T-helper 9 cell (primary cell): ENCODE results near the gene ENOX2.
"Not testable (repeated sequence)": the region's sequence is repeated elsewhere in the genome, so short reads cannot be mapped to it uniquely, and the experiment has no call there.

Experiments used
- DNase-seq: peaks from one replicate; pipeline ENCODE4 v3.0.0-alpha.2; 2020

ENOX2 gene

DNA sequence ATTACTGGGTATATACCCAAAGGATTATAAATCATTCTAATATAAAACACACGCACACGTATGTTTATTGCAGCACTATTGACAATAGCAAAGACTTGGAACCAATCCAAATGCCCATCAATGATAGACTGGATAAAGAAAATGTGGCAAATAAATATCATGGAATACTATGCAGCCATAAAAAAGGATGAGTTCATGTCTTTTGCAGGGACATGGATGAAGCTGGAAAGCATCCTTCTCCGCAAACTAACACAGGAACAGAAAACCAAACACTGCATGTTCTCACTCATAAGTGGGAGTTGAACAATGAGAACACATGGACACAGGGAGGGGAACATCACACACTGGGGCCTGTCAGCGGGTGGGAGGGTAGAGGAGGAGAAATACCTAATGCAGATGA, 83.6 kb downstream of the ENOX2 start:
- DNase-seq, result not testable (repeated sequence)

DNA sequence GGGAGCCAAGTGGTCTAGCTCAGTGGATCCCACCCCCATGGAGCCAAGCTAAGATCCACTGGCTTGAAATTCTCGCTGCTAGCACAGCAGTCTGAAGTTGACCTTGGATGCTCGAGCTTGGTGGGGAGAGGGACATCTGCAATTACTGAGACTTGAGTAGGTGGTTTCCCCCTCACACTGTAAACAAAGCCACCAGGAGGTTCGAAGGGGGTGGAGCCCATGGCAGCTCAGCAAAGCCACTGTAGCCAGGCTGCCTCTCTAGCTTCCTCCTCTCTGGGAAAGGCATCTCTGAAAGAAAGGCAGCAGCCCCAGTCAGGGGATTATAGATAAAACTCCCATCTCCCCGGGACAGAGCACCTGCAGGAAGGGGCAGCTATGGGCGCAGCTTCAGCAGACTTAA, 89.1 kb downstream of the ENOX2 start:
- not testable (repeated sequence) for DNase-seq

GRCh38 chrX:130810561-130810960, 92.4 kb downstream of the ENOX2 start:
- no peak for DNase-seq

GRCh38 chrX:130805903-130806302, 97.1 kb downstream of the ENOX2 start:
- no peak for DNase-seq

DNA sequence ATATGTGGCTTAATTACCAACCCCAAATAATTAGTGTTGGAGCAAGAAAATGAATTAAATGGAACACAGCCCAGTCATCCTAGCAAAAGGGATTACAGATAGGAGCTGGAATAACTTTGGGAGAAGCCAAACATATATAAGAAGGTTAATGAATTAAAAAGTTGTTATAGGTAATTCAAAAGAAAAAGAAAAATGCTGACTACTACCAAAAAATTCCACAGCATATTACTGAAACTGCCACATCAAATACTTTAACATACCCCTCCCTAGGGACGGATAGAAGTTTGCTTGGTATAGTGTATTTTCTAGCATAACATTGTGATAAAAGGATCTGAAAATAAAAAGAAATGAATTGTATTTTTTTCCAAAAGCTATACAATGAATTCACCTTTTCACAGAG, 99.5 kb downstream of the ENOX2 start:
- no peak for DNase-seq

GRCh38 chrX:130801901-130802300, 101.1 kb downstream of the ENOX2 start:
- DNase-seq, result no peak

DNA sequence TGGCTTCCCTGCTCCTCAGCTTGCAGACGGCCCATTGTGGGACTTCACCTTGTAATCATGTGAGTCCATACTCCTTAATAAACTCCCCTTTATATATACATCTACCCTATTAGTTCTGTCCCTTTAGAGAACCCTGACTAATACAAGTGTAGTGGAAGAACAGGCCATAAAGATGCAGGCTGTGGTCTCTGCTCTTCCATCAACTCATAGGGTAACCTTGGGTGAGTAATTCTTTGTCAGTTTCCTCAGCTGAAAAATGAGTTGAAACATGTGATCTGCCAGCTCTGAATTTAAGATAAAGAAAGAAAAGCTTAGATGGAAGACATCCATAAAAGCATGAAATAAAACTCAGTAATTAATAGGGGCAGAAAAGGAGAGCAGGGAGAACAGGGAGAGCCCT, 103.6 kb downstream of the ENOX2 start:
- no peak for DNase-seq

- DNase-seq, result no peak
Observed at GRCh38 chrX:130793975-130794374, 109.0 kb downstream of the ENOX2 start.

DNA sequence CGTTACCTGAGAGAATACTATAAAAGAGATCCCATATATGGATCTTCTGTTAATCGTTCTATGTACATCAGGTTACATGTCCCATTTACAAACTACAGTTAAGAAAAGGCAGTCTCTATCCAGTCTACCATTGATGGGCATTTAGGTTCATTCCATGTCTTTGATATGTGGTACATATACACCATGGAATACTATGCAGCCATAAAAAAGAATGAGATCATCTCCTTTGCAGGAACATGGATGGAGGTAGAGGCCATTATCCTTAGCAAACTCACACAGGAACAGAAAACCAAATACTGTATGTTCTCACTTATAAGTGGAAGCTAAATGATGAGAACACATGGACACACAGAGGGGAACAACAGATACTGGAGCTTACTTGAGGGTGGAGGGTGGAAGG, 111.1 kb downstream of the ENOX2 start:
- not testable (repeated sequence) for DNase-seq

DNA sequence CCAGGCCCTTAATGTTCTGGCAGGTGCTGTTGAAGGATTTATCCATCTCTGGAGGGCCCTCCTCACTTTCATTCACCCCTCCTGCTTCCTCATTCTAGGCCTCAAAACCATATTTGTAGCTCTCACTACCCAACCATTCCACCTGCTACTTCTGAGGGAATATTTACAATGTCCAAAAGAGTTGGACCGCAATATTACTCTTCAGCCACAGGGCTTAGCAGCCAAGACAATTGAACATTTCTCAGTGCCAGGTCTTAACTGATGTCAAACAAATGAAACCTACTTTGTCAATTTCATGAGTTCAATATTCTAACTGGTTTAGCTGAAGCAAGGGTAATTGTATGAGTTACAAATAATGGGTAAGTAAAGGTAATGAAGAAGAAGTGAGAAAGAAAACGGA, 113.2 kb downstream of the ENOX2 start:
- no peak for DNase-seq

DNA sequence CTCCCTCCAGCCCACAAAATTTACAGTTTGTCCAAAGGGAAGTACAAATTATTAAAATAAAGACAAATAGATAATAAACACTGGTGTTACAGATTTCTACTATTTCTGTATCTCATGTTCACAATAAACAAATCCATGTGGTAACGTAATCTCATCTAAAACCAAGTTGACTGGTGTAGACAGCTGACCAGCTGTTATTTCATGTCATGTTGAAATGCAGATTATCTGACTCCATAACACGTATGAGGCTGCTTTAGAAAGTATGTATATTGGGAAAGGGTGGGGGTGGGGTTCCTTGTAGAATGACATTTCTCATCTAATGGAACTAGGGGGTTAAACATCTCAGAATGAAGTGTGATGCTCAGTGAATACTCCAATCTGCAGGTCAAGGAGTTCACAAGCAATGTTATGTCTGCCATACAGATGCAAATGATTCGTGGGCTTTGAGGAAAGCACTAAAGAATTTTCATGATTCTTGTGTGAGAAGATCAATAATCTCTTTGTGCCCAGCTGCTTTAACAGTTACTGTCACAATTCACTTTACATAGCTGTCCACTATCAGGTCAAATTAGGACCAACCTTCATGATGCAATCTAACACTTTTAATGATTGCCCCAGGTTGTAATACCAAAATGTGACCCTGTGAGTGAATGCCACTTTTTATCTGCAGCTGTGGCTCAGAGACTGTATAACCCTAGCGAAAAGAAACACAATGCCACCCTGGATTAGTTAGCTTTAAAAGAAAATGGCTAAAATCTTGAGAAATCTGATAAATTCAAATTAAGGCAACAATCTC, 114.0 kb downstream of the ENOX2 start:
- no peak for DNase-seq

- no peak for DNase-seq
Observed at GRCh38 chrX:130786030-130786429, 117.0 kb downstream of the ENOX2 start.

GRCh38 chrX:130778773-130779172, 124.2 kb downstream of the ENOX2 start:
- DNase-seq, result no peak

GRCh38 chrX:130775849-130776248, 127.2 kb downstream of the ENOX2 start:
- DNase-seq, result no peak

DNA sequence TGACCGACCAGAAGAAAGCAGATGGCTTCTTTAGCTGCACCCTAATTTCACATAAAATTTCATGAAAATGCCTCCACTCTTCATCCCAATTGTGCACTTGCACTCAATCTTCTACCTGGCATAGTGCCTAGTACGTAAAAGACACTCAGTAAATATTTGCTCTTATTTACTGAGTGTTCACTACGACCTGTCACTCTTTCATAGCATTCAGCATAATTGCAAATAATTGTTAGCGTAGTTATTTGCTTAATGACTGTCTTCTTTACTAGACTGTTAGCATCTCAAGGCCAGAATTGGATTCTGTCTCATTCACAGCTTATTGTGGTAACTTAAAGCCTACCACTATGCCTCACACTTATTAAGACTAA, 130.2 kb downstream of the ENOX2 start:
- no peak for DNase-seq

GRCh38 chrX:130772105-130772775, 130.8 kb downstream of the ENOX2 start:
- no peak for DNase-seq

- DNase-seq, result no peak
Observed at GRCh38 chrX:130771648-130772047, 131.4 kb downstream of the ENOX2 start.

- DNase-seq, result no peak
Observed at GRCh38 chrX:130771230-130771629, 131.8 kb downstream of the ENOX2 start.

- DNase-seq, result no peak
Observed at GRCh38 chrX:130770615-130771014, 132.4 kb downstream of the ENOX2 start.

- no peak for DNase-seq
Observed at GRCh38 chrX:130769835-130770234, 133.2 kb downstream of the ENOX2 start.

- DNase-seq, result no peak
Observed at GRCh38 chrX:130758072-130758471, 144.9 kb downstream of the ENOX2 start.

GRCh38 chrX:130756233-130756632, 146.8 kb downstream of the ENOX2 start:
- DNase-seq, result no peak

DNA sequence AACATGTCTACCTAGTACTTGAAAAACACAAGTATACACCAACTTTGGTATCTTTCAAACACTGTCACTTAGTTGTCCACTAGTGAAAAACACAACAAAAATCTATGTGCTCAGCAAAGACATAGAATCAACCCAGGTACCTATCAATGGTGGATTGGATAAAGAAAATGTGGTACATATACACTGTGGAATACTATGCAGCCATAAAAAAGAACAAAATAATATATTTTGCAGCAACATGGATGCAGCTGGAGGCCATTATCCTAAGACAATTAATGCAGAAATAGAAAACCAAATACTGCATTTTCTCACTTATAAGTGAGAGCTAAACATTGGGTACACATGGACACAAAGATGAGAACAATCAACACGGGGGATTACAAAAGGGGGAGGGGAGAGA, 148.7 kb downstream of the ENOX2 start:
- no peak for DNase-seq

DNA sequence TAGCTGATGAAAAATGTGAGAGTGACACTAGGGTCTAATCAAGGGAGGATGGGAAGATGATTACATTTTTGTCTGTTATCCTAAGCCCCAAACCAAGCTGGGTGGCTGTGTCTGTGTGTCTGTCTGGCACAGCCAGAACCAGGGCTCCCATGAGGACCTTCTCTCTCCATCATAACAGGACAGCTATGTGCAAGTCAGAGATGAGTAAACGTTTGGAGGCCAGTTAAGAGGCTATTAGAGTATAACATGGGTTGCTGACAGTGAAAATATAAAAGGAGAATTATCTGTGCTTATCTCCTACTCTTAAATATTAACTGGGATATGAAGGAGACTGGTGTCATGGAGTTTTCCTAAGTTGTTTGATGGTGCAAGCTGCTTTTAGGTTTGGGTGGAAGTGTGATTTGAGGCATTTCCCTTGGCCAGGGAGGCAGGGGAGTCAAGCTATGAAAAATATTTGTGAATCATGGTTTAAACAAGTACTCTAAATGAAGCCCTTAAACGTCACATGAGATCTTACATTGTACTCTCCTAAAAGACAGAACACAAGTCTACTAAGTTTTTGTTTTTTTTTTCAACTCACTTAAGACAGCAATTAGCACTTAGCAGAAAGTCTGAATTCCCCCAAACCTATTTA, 156.2 kb downstream of the ENOX2 start:
- no peak for DNase-seq
